ENCODE measurements around the gene WDR26.

DNA sequence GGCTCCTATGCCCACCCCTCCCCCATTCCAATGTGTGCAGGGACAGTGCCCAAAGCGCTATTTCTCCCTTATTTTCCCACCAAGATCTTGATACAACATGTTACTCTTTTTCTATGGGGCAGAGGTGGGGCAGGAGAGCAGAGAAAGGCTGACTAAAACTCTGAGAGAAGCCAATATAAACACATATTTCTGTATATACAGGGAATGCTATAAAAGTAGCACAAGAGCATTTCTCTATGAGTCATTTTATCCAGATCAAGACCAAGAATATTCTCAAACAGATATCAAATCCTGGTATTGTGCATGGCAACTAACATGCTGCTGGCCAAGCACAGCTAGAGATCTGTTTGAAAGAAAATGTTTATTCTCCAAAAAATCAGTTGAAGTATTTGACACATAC is 7.3 kb downstream of the WDR26 start:
- TF ChIP-seq MAZ (IDR thresholded peaks at IDR 0.05; ENCODE audit: borderline replicate concordance, low read depth, low read length) (no peak), POLR2A (IDR thresholded peaks at IDR 0.05; ENCODE audit: low read depth, low read length) (no peak), FOS (IDR thresholded peaks at IDR 0.05; ENCODE audit: low read depth, low read length) (peak; percentile 76), RAD21 (IDR thresholded peaks at IDR 0.05; ENCODE audit: low read length) (no peak), RFX5 (IDR thresholded peaks at IDR 0.05; ENCODE audit: low read depth, low read length) (no peak), MAFK (IDR thresholded peaks at IDR 0.05; ENCODE audit: low read depth, low read length) (no peak), USF2 (IDR thresholded peaks at IDR 0.05; ENCODE audit: low read depth, low read length) (no peak), CHD1 (IDR thresholded peaks at IDR 0.05; ENCODE audit: low read depth, low read length) (no peak), BHLHE40 (IDR thresholded peaks at IDR 0.05; ENCODE audit: low read depth, low read length) (no peak), SMC3 (IDR thresholded peaks at IDR 0.05; ENCODE audit: low read depth, low read length) (no peak)
- TF ChIP-seq, protein P1, sequence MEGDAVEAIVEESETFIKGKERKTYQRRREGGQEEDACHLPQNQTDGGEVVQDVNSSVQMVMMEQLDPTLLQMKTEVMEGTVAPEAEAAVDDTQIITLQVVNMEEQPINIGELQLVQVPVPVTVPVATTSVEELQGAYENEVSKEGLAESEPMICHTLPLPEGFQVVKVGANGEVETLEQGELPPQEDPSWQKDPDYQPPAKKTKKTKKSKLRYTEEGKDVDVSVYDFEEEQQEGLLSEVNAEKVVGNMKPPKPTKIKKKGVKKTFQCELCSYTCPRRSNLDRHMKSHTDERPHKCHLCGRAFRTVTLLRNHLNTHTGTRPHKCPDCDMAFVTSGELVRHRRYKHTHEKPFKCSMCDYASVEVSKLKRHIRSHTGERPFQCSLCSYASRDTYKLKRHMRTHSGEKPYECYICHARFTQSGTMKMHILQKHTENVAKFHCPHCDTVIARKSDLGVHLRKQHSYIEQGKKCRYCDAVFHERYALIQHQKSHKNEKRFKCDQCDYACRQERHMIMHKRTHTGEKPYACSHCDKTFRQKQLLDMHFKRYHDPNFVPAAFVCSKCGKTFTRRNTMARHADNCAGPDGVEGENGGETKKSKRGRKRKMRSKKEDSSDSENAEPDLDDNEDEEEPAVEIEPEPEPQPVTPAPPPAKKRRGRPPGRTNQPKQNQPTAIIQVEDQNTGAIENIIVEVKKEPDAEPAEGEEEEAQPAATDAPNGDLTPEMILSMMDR (conservative IDR thresholded peaks at IDR 0.05; ENCODE audit: low read depth, low read length) = no peak
- TF ChIP-seq, protein P2, sequence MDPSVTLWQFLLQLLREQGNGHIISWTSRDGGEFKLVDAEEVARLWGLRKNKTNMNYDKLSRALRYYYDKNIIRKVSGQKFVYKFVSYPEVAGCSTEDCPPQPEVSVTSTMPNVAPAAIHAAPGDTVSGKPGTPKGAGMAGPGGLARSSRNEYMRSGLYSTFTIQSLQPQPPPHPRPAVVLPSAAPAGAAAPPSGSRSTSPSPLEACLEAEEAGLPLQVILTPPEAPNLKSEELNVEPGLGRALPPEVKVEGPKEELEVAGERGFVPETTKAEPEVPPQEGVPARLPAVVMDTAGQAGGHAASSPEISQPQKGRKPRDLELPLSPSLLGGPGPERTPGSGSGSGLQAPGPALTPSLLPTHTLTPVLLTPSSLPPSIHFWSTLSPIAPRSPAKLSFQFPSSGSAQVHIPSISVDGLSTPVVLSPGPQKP (IDR thresholded peaks at IDR 0.05; ENCODE audit: borderline replicate concordance, low read depth, low read length) = no peak
